Vagina (tissue), 2 donors: ENCODE measurements around the gene BTF3L4.

Source experiments
- CTCF ChIP-seq, 3 experiments: fragments of 450-650 bp in 2 of 3; fragments of 200-600 bp in 1 of 3; sonication (generic) in 1 of 3; IDR thresholded peaks; one replicate each; pipeline ENCODE4 v1.5.1; 2017 to 2019; ENCODE audit warnings: antibody characterized with exemption in 3 of 3, mild to moderate bottlenecking in 2 of 3, moderate library complexity in 2 of 3
- POLR2A ChIP-seq, 2 donors: fragments of 450-650 bp; IDR thresholded peaks; one replicate each; pipeline ENCODE4 v1.6.1; 2017; ENCODE audit warnings: antibody characterized with exemption in 2 of 2, mild to moderate bottlenecking in 2 of 2, moderate library complexity in 2 of 2

GRCh38 chr1:52026278-52026677 lies 29.8 kb upstream of the BTF3L4 start:
- TF ChIP-seq CTCF (IDR thresholded peaks at IDR 0.05) (no peak), POLR2A (IDR thresholded peaks at IDR 0.05) (no peak)
